ENCODE data around the gene MRPS34.

The MRPS34 gene

DNA sequence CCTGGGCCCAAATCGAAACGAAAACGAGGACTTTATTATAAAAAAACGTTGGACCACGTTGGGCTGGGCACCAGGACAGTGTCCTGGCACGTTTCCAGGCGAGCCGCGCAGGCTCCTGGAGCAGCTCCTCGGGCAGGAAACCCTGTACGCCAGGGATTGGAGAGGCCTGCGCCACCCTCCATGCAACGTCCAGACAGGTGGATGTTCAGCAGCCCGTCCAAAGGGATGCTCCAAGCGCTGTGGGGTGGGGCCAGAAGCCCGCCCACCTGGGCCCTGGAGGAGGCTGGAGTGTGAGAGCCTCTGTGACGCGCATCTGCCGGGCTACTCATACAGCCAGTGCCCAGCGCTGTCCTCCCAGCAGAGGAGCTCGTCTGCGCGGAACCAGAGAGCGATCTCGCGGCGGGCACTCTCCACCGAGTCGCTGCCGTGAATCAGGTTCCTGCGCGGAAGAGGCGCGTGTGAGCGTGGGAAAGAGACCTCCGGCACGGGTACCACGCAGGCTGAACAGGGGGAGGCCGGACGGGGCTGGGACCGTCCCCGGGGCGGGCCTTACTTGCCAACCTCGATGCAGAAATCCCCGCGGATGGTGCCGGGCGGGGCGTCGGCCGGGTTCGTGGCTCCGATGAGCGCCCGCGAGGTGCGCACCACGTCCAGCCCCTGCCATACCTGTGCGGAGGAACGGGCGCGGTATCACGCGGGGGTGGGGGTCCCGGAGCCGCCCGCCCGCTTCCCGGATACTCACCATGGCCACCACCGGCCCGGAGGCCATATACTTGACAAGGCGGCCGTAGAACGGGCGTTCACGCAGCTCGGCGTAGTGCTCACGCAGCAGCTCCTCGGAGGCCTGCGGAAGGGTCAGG, 2.4 kb downstream of the MRPS34 start:
- peak; percentile 78 for TF ChIP-seq POLR2AphosphoS5 (IDR thresholded peaks at IDR 0.05; ENCODE audit: low read depth, low read length)
- no peak; the same call in 1 of the 2 replicates for TF ChIP-seq SIN3A (IDR thresholded peaks at IDR 0.05; ENCODE audit: borderline replicate concordance, insufficient read depth, low read length)
- no peak for TF ChIP-seq FOXP2 (optimal IDR thresholded peaks at IDR 0.05; ENCODE audit: borderline replicate concordance, extremely low read depth, extremely low read length, insufficient read depth)

GRCh38 chr16:1769402-1770300, 3.3 kb downstream of the MRPS34 start:
- no peak for TF ChIP-seq TAF1 (IDR thresholded peaks at IDR 0.05; ENCODE audit: borderline replicate concordance, insufficient read depth, low read length)
- no peak for TF ChIP-seq REST (IDR thresholded peaks at IDR 0.05; ENCODE audit: insufficient read depth in 1 of 2, low read depth in 2 of 2, low read length in 2 of 2)
- no peak; the same call in 1 of the 2 replicates for TF ChIP-seq SIN3A (IDR thresholded peaks at IDR 0.05; ENCODE audit: borderline replicate concordance, insufficient read depth, low read length)
- no peak for TF ChIP-seq FOXP2 (optimal IDR thresholded peaks at IDR 0.05; ENCODE audit: borderline replicate concordance, extremely low read depth, extremely low read length, insufficient read depth)
- no peak; the same call in 1 of the 2 replicates for TF ChIP-seq POLR2AphosphoS5 (IDR thresholded peaks at IDR 0.05; ENCODE audit: low read depth, low read length)

DNA sequence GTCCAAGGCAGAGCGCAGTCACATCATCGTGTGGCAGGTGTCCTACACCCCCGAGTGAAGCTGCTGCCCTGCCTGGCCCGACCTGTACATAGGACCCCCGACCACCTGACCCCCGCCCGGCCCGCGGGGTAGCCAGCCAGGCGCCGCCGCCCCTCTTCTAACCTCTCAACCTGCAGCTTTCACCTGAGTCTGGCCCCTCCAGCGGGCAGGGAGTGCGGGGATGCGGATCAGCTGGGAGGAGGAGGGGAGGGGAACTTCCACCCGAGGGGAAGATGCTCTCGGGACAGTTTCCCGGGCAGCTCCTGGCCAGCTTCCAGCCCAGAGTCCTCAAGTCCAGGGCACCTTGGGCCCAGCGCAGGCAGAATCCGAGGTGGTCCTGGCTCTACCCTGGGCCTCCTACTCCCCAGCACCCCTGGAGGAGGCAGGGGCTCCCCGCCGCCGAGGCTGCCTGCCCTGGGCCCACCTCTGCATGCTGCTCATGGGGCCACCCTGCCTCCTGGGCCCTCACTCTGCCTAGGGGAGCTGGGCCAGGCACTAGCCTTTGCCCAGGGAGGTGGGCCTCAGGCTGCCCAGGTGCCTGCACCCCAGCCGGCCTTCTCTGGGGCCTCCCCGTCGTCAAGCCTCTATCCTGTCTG, 4.0 kb downstream of the MRPS34 start:
- TF ChIP-seq FOXP2 (optimal IDR thresholded peaks at IDR 0.05; ENCODE audit: borderline replicate concordance, extremely low read depth, extremely low read length, insufficient read depth) = no peak
- TF ChIP-seq TAF1 (IDR thresholded peaks at IDR 0.05; ENCODE audit: borderline replicate concordance, insufficient read depth, low read length) = no peak
- TF ChIP-seq POLR2AphosphoS5 (IDR thresholded peaks at IDR 0.05; ENCODE audit: low read depth, low read length) = no peak
- TF ChIP-seq SIN3A (IDR thresholded peaks at IDR 0.05; ENCODE audit: borderline replicate concordance, insufficient read depth, low read length) = no peak
- no peak for TF ChIP-seq REST (IDR thresholded peaks at IDR 0.05; ENCODE audit: insufficient read depth in 1 of 2, low read depth in 2 of 2, low read length in 2 of 2)

GRCh38 chr16:1768061-1768766, 4.7 kb downstream of the MRPS34 start:
- TF ChIP-seq REST (IDR thresholded peaks at IDR 0.05; ENCODE audit: insufficient read depth in 1 of 2, low read depth in 2 of 2, low read length in 2 of 2) (no peak), POLR2AphosphoS5 (IDR thresholded peaks at IDR 0.05; ENCODE audit: low read depth, low read length) (0 out of 2 replicates have a peak, but pooled peaks have one; percentile 2)
